Endodermal cell (in vitro differentiated cells): Measurements from ENCODE around the gene SELENOW. TPM values are rescaled to one million over a fixed set of nuclear protein-coding genes. Genes with fewer than 3 reads are reported as not detected.
"Not testable (repeated sequence)": the region's sequence is repeated elsewhere in the genome, so short reads cannot be mapped to it uniquely, and the experiment has no call there.

Experiments used
- DNase-seq: peaks from one replicate; pipeline ENCODE4 v3.0.0-alpha.2; 2017
- H3K27ac ChIP-seq: 2 replicates; pipeline ENCODE4 v1.5.1; 2013; ENCODE audit warnings: mild to moderate bottlenecking, low read depth, low read length, moderate library complexity
- H3K27me3 ChIP-seq: 2 replicates; pipeline ENCODE4 v1.6.1; 2013; ENCODE audit warnings: mild to moderate bottlenecking, low read length, moderate library complexity; ENCODE audit not compliant: insufficient read depth, control insufficient read depth, poor library complexity, severe bottlenecking
- H3K36me3 ChIP-seq: 2 replicates; pipeline ENCODE4 v1.7.0; 2013; ENCODE audit warnings: mild to moderate bottlenecking, low read length, moderate library complexity; ENCODE audit not compliant: control insufficient read depth, insufficient read depth
- H3K4me1 ChIP-seq: one replicate; pipeline ENCODE4 v1.7.0; 2013; ENCODE audit warnings: low read length; ENCODE audit not compliant: control insufficient read depth, insufficient read depth
- H3K4me3 ChIP-seq: 2 replicates; pipeline ENCODE4 v1.5.1; 2013; ENCODE audit warnings: mild to moderate bottlenecking, low read length, moderate library complexity
- H3K9ac ChIP-seq: 2 replicates; pipeline ENCODE4 v1.6.1; 2013; ENCODE audit warnings: mild to moderate bottlenecking, low read length, moderate library complexity; ENCODE audit not compliant: poor library complexity, severe bottlenecking; ENCODE audit errors: extremely low read depth
- H3K9me3 ChIP-seq: 2 replicates; pipeline ENCODE4 v1.6.1; 2013; ENCODE audit warnings: mild to moderate bottlenecking, low read length, moderate library complexity; ENCODE audit not compliant: control insufficient read depth
- H3K27ac Mint-ChIP-seq: 2 replicates; pipeline ENCODE4 v1.8.0; 2020; ENCODE audit warnings: mixed read lengths
- H3K27me3 Mint-ChIP-seq: 2 replicates; pipeline ENCODE4 v1.8.0; 2021; ENCODE audit warnings: mild to moderate bottlenecking, mixed read lengths; ENCODE audit not compliant: insufficient read depth
- H3K36me3 Mint-ChIP-seq: 2 replicates; pipeline ENCODE4 v1.8.0; 2020; ENCODE audit warnings: low read depth, mixed read lengths
- H3K4me1 Mint-ChIP-seq: 2 replicates; pipeline ENCODE4 v1.8.0; 2020; ENCODE audit warnings: mixed read lengths
- H3K4me3 Mint-ChIP-seq: 2 replicates; pipeline ENCODE4 v1.8.0; 2020; ENCODE audit warnings: mild to moderate bottlenecking, moderate library complexity, mixed read lengths
- H3K9me3 Mint-ChIP-seq: 2 replicates; pipeline ENCODE4 v1.8.0; 2020; ENCODE audit warnings: mild to moderate bottlenecking, mixed read lengths
- CTCF ChIP-seq: fragments of 200-600 bp; sonication (generic); conservative IDR thresholded peaks from 2 replicates; pipeline ENCODE4 v1.5.0; 2021; ENCODE audit warnings: antibody characterized with exemption, mild to moderate bottlenecking
- WGBS, 2 experiments: methylation state at CpG; one replicate each; pipeline versions ENCODE4 v1.1.5 to v1.1.7; 2013; ENCODE audit warnings: missing lambda C conversion rate in 2 of 2, mixed read lengths in 1 of 2; ENCODE audit not compliant: insufficient coverage in 1 of 2, insufficient read length in 1 of 2; 5-methylcytosine and 5-hydroxymethylcytosine counted together
- total RNA-seq, 2 donors: library from RNA; stranded (reverse); fragmentation: NEBNext Ultra II Directional in 1 of 2; extraction: Animal tissue kit (Norgen Biotek cat#: 25700) in 1 of 2; gene quantifications; 2 replicates in 1 of 2; 3 replicates in 1 of 2; pipeline ENCODE4 v1.2.1, GENCODE V29; 2021

Gene SELENOW
- total RNA-seq, 2 donors from 2014 or later, result 404 to 410 TPM

DNA sequence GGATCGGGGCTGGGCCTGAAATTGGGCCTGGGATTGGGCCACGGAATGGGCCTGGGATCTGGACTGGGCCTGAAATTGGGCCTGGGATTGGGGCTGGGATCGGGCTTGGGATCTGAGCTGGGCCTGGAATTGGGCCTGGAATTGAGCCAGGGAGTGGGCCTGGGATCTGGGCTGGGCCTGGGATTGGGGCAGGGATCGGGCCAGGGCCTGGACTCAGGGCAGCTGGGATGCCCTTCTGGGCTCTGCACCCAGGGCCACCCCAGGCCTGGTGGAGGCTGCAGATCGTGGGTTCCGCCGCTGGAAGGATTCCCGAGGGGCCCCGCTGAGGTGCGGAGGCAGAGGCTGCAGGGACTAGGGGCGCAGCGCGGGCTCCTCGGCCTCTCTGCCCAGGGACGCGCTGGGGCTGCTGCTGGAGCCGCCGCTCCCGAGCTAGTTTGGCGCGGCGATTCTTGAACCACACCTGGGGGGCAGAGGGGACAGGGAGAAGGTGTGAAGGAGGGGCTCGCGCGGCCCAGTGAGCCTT, 24.1 kb downstream of the SELENOW start:
- TF ChIP-seq CTCF, result no peak
- no peak overlapping the region for H3K9ac ChIP-seq
- WGBS, 2 experiments, result 90 to 100% methylated on average over 2 to 11 of the region's 25 CpGs
- H3K27me3 Mint-ChIP-seq, result peaks cover 2% of the 10 kb centered on the region
- H3K9me3 ChIP-seq, result peaks cover 5% of the 10 kb centered on the region
- peaks cover 5% of the 10 kb centered on the region for H3K4me1 Mint-ChIP-seq
- H3K36me3 Mint-ChIP-seq, result peaks cover 3% of the 10 kb centered on the region
- DNase-seq, result no peak
- H3K27me3 ChIP-seq, result no peaks in the 10 kb centered on the region
- no peak overlapping the region for H3K4me3 ChIP-seq
- H3K9me3 Mint-ChIP-seq, result peaks cover 6% of the 10 kb centered on the region
- H3K4me3 Mint-ChIP-seq, result no peak overlapping the region
- no peak overlapping the region for H3K27ac Mint-ChIP-seq
- no peaks in the 10 kb centered on the region for H3K36me3 ChIP-seq
- H3K4me1 ChIP-seq, result no peaks in the 10 kb centered on the region
- H3K27ac ChIP-seq, result no peak overlapping the region

DNA sequence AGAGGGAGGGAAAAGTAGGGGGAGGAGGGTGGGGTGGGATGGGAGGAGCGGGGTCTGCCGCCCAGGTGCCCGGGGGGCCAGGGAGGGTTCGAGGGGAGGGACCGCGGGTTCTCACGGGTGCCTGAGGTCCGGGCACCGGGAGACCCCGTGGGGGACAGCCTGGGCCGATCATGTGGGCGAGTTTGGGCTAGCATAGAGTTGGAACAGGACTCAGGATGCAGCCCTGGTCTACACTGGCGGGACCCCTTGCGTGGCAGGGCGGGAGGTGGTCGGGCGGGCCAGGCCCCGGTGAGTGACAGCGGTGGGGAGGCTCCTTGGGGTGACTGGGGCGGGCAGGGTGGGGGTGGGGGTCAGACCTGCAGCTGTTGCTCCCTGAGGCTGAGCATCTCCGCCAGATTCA, 24.6 kb downstream of the SELENOW start:
- H3K4me3 ChIP-seq, H3K27me3 Mint-ChIP-seq, H3K4me1 Mint-ChIP-seq, H3K9me3 ChIP-seq, H3K36me3 ChIP-seq, H3K36me3 Mint-ChIP-seq, H3K27me3 ChIP-seq, H3K27ac ChIP-seq, H3K9ac ChIP-seq, H3K27ac Mint-ChIP-seq, H3K4me3 Mint-ChIP-seq, DNase-seq, H3K9me3 Mint-ChIP-seq, H3K4me1 ChIP-seq: not testable (repeated sequence)
- 94 to 96% methylated on average over 4 to 7 of the region's 21 CpGs for WGBS, 2 experiments

- not testable (repeated sequence) for H3K9ac ChIP-seq, H3K27ac ChIP-seq, H3K9me3 ChIP-seq, H3K4me3 ChIP-seq, H3K27ac Mint-ChIP-seq, H3K4me3 Mint-ChIP-seq, H3K36me3 ChIP-seq, H3K9me3 Mint-ChIP-seq, H3K27me3 ChIP-seq, H3K4me1 Mint-ChIP-seq, H3K4me1 ChIP-seq, DNase-seq, H3K27me3 Mint-ChIP-seq, H3K36me3 Mint-ChIP-seq
- WGBS, 2 experiments, result 98% methylated on average over 8 of the region's 12 CpGs; no CpG with 5 or more reads in 1 of the 2 experiments
Observed at GRCh38 chr19:47803671-47804070, 25.2 kb downstream of the SELENOW start.

DNA sequence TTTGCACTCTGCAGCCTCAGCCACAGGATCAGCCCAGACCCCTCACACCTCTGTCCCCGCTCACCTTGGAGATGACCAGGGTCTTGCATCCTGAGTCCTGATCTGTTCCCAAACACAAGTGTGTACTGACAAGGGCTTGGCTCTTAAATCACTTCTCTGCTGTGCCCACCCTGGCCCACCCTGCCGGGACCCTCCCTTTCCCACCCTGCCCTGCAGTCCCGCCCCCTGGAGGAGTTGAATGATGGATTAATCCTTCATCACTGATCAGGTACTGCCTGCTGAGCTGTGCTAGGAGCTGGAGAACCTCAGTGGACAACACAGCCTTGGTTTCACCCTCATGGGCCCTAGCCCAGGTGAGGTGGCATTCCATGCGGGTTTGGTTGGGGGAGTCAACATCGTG, 25.9 kb downstream of the SELENOW start, which contains the start of gene TPRX1:
Gene TPRX1, minus strand, starts transcription at position 101 of the 400 bp plus-strand sequence. Its CDS starts 12 bp downstream, at position 89.
- not testable (repeated sequence) for H3K36me3 ChIP-seq, H3K4me1 Mint-ChIP-seq, H3K27me3 ChIP-seq, DNase-seq, H3K9me3 ChIP-seq, H3K4me1 ChIP-seq, H3K4me3 ChIP-seq, H3K27ac ChIP-seq, H3K4me3 Mint-ChIP-seq, H3K9ac ChIP-seq, H3K27ac Mint-ChIP-seq, H3K36me3 Mint-ChIP-seq, H3K9me3 Mint-ChIP-seq, H3K27me3 Mint-ChIP-seq
- 93 to 99% methylated on average over 2 to 5 of the region's 5 CpGs for WGBS, 2 experiments
